ENCODE data around the gene ST6GALNAC3. TPM values are rescaled to one million over a fixed set of nuclear protein-coding genes. Genes with fewer than 3 reads are reported as not detected.

The ST6GALNAC3 gene
- total RNA-seq, 2 experiments from 2014 or later = 0.50 to 1.2 TPM

GRCh38 chr1:76210160-76210559, 135.6 kb downstream of the ST6GALNAC3 start:
- Histone ChIP-seq H3K79me2 (ENCODE audit: insufficient read depth, low read depth, low read length) (no peaks in the 10 kb centered on the region), H2AFZ (ENCODE audit: low read length) (no peak overlapping the region), H3K27ac (ENCODE audit: low read depth, low read length, poor library complexity, severe bottlenecking) (no peak overlapping the region), H4K20me1 (ENCODE audit: insufficient read depth, low read length) (no peaks in the 10 kb centered on the region), H3K36me3 (ENCODE audit: insufficient read depth, low read length) (no peaks in the 10 kb centered on the region), H3K9me3 (ENCODE audit: low read length) (no peaks in the 10 kb centered on the region), H3K4me1 (ENCODE audit: insufficient read depth, low read length, poor library complexity, severe bottlenecking) (peaks cover 17% of the 10 kb centered on the region), H3K4me2 (ENCODE audit: low read length) (peak overlapping the region; percentile 23), H3K4me3 (ENCODE audit: low read depth, low read length, poor library complexity, severe bottlenecking) (no peak overlapping the region), H3K9me2 (ENCODE audit: insufficient read depth, low read length) (no peaks in the 10 kb centered on the region)
- TF ChIP-seq EZH2phosphoT487 (IDR thresholded peaks at IDR 0.05; ENCODE audit: borderline replicate concordance, low read depth, low read length) (no peak), CTCF (conservative IDR thresholded peaks at IDR 0.05; ENCODE audit: low read length) (no peak)
- no TSS peak for BruUV-seq (replicated peaks)
- intact Hi-C loops (cut with micrococcal nuclease; ENCODE audit: unreplicated experiment) = no loop called here
- peak; percentile 39 for DNase-seq (ENCODE audit: low spot score)
- ChIA-PET CTCF (ENCODE audit: unreplicated experiment) (no interaction called here), POLR2A (interaction anchor here (0.6 to 3.1 kb wide), 8 partner anchors 9 to 233 kb away, joined by 3 to 9 read pairs (median 3); no protein-coding TSS in a partner anchor)

- POLR2A ChIA-PET = interaction anchor here (0.5 to 1.7 kb wide), 13 partner anchors 9 to 1061 kb away, joined by 3 to 13 read pairs (median 4); no protein-coding TSS in a partner anchor
- Histone ChIP-seq H3K4me2 (ENCODE audit: low read length) (peak overlapping the region; percentile 65), H3K4me1 (ENCODE audit: insufficient read depth, low read length, poor library complexity, severe bottlenecking) (peaks cover 36% of the 10 kb centered on the region), H3K36me3 (ENCODE audit: insufficient read depth, low read length) (no peaks in the 10 kb centered on the region), H3K9me2 (ENCODE audit: insufficient read depth, low read length) (no peaks in the 10 kb centered on the region), H3K79me2 (ENCODE audit: insufficient read depth, low read depth, low read length) (no peaks in the 10 kb centered on the region), H3K27ac (ENCODE audit: low read depth, low read length, poor library complexity, severe bottlenecking) (peak overlapping the region; percentile 83), H3K9me3 (ENCODE audit: low read length) (no peaks in the 10 kb centered on the region), H3K4me3 (ENCODE audit: low read depth, low read length, poor library complexity, severe bottlenecking) (peak overlapping the region; percentile 35), H4K20me1 (ENCODE audit: insufficient read depth, low read length) (no peaks in the 10 kb centered on the region), H2AFZ (ENCODE audit: low read length) (peak overlapping the region; percentile 3; the same call in 1 of the 2 replicates)
- intact Hi-C loops (cut with micrococcal nuclease; ENCODE audit: unreplicated experiment) = loop anchor here (5.0 kb wide), 1 partner anchor 73 kb away; no protein-coding TSS in a partner anchor
- BruUV-seq (replicated peaks) = no TSS peak
- DNase-seq (ENCODE audit: low spot score) = no peak
- CTCF ChIA-PET (ENCODE audit: unreplicated experiment) = interaction anchor here (0.5 to 0.9 kb wide), 2 partner anchors 10 to 48 kb away, joined by 3 read pairs; no protein-coding TSS in a partner anchor
- no peak for TF ChIP-seq CTCF (conservative IDR thresholded peaks at IDR 0.05; ENCODE audit: low read length)
- TF ChIP-seq EZH2phosphoT487 (IDR thresholded peaks at IDR 0.05; ENCODE audit: borderline replicate concordance, low read depth, low read length) = no peak
Observed at GRCh38 chr1:76218888-76219287, 144.3 kb downstream of the ST6GALNAC3 start.

- no peaks in the 10 kb centered on the region for H3K79me2 ChIP-seq (ENCODE audit: insufficient read depth, low read depth, low read length)
- H3K36me3 ChIP-seq (ENCODE audit: insufficient read depth, low read length) = no peaks in the 10 kb centered on the region
- peak overlapping the region; percentile 3; the same call in 1 of the 2 replicates for H2AFZ ChIP-seq (ENCODE audit: low read length)
- ChIA-PET POLR2A (interaction anchor here (0.8 to 1.7 kb wide), 9 partner anchors 8 to 98 kb away, joined by 3 to 13 read pairs (median 4); no protein-coding TSS in a partner anchor), CTCF (ENCODE audit: unreplicated experiment) (interaction anchor here (0.5 to 0.9 kb wide), 2 partner anchors 10 to 48 kb away, joined by 3 read pairs; no protein-coding TSS in a partner anchor)
- BruUV-seq (replicated peaks) = no TSS peak
- TF ChIP-seq EZH2phosphoT487 (IDR thresholded peaks at IDR 0.05; ENCODE audit: borderline replicate concordance, low read depth, low read length) (no peak), CTCF (conservative IDR thresholded peaks at IDR 0.05; ENCODE audit: low read length) (no peak)
- DNase-seq (ENCODE audit: low spot score) = peak; percentile 82
- H3K4me2 ChIP-seq (ENCODE audit: low read length) = peak overlapping the region; percentile 65
- peak overlapping the region; percentile 83 for H3K27ac ChIP-seq (ENCODE audit: low read depth, low read length, poor library complexity, severe bottlenecking)
- peak overlapping the region; percentile 35 for H3K4me3 ChIP-seq (ENCODE audit: low read depth, low read length, poor library complexity, severe bottlenecking)
- no peaks in the 10 kb centered on the region for H4K20me1 ChIP-seq (ENCODE audit: insufficient read depth, low read length)
- H3K9me2 ChIP-seq (ENCODE audit: insufficient read depth, low read length) = no peaks in the 10 kb centered on the region
- peaks cover 36% of the 10 kb centered on the region for H3K4me1 ChIP-seq (ENCODE audit: insufficient read depth, low read length, poor library complexity, severe bottlenecking)
- intact Hi-C loops (cut with micrococcal nuclease; ENCODE audit: unreplicated experiment) = loop anchor here (5.0 kb wide), 1 partner anchor 73 kb away; no protein-coding TSS in a partner anchor
- H3K9me3 ChIP-seq (ENCODE audit: low read length) = no peaks in the 10 kb centered on the region
Observed at GRCh38 chr1:76219366-76219818, 144.8 kb downstream of the ST6GALNAC3 start.

Measured in OCI-LY7 (cell line).